Endodermal cell (in vitro differentiated cells): ENCODE results near the gene CLSTN2. TPM values are rescaled to one million over a fixed set of nuclear protein-coding genes. Genes with fewer than 3 reads are reported as not detected.
A peak's percentile ranks its signal among the peaks of the same experiment; 100 is the strongest.

Experiments
- DNase-seq: peaks from one replicate; pipeline ENCODE4 v3.0.0-alpha.2; 2017
- H3K27ac ChIP-seq: 2 replicates; pipeline ENCODE4 v1.5.1; 2013; ENCODE audit warnings: mild to moderate bottlenecking, low read depth, low read length, moderate library complexity
- H3K27me3 ChIP-seq: 2 replicates; pipeline ENCODE4 v1.6.1; 2013; ENCODE audit warnings: mild to moderate bottlenecking, low read length, moderate library complexity; ENCODE audit not compliant: insufficient read depth, control insufficient read depth, poor library complexity, severe bottlenecking
- H3K36me3 ChIP-seq: 2 replicates; pipeline ENCODE4 v1.7.0; 2013; ENCODE audit warnings: mild to moderate bottlenecking, low read length, moderate library complexity; ENCODE audit not compliant: control insufficient read depth, insufficient read depth
- H3K4me1 ChIP-seq: one replicate; pipeline ENCODE4 v1.7.0; 2013; ENCODE audit warnings: low read length; ENCODE audit not compliant: control insufficient read depth, insufficient read depth
- H3K4me3 ChIP-seq: 2 replicates; pipeline ENCODE4 v1.5.1; 2013; ENCODE audit warnings: mild to moderate bottlenecking, low read length, moderate library complexity
- H3K9ac ChIP-seq: 2 replicates; pipeline ENCODE4 v1.6.1; 2013; ENCODE audit warnings: mild to moderate bottlenecking, low read length, moderate library complexity; ENCODE audit not compliant: poor library complexity, severe bottlenecking; ENCODE audit errors: extremely low read depth
- H3K9me3 ChIP-seq: 2 replicates; pipeline ENCODE4 v1.6.1; 2013; ENCODE audit warnings: mild to moderate bottlenecking, low read length, moderate library complexity; ENCODE audit not compliant: control insufficient read depth
- H3K27ac Mint-ChIP-seq: 2 replicates; pipeline ENCODE4 v1.8.0; 2020; ENCODE audit warnings: mixed read lengths
- H3K27me3 Mint-ChIP-seq: 2 replicates; pipeline ENCODE4 v1.8.0; 2021; ENCODE audit warnings: mild to moderate bottlenecking, mixed read lengths; ENCODE audit not compliant: insufficient read depth
- H3K36me3 Mint-ChIP-seq: 2 replicates; pipeline ENCODE4 v1.8.0; 2020; ENCODE audit warnings: low read depth, mixed read lengths
- H3K4me1 Mint-ChIP-seq: 2 replicates; pipeline ENCODE4 v1.8.0; 2020; ENCODE audit warnings: mixed read lengths
- H3K4me3 Mint-ChIP-seq: 2 replicates; pipeline ENCODE4 v1.8.0; 2020; ENCODE audit warnings: mild to moderate bottlenecking, moderate library complexity, mixed read lengths
- H3K9me3 Mint-ChIP-seq: 2 replicates; pipeline ENCODE4 v1.8.0; 2020; ENCODE audit warnings: mild to moderate bottlenecking, mixed read lengths
- WGBS, 2 experiments: methylation state at CpG; one replicate each; pipeline versions ENCODE4 v1.1.5 to v1.1.7; 2013; ENCODE audit warnings: missing lambda C conversion rate in 2 of 2, mixed read lengths in 1 of 2; ENCODE audit not compliant: insufficient coverage in 1 of 2, insufficient read length in 1 of 2; 5-methylcytosine and 5-hydroxymethylcytosine counted together
- total RNA-seq, 2 donors: library from RNA; stranded (reverse); fragmentation: NEBNext Ultra II Directional in 1 of 2; extraction: Animal tissue kit (Norgen Biotek cat#: 25700) in 1 of 2; gene quantifications; 2 replicates in 1 of 2; 3 replicates in 1 of 2; pipeline ENCODE4 v1.2.1, GENCODE V29; 2021
- TF ChIP-seq, protein P1 (sequence below): fragments of 200-600 bp; sonication (generic); conservative IDR thresholded peaks from 2 replicates; pipeline ENCODE4 v1.5.0; 2021; ENCODE audit warnings: antibody characterized with exemption, mild to moderate bottlenecking

CLSTN2 gene
- total RNA-seq, 2 donors from 2014 or later: 0.13 to 0.42 TPM

DNA sequence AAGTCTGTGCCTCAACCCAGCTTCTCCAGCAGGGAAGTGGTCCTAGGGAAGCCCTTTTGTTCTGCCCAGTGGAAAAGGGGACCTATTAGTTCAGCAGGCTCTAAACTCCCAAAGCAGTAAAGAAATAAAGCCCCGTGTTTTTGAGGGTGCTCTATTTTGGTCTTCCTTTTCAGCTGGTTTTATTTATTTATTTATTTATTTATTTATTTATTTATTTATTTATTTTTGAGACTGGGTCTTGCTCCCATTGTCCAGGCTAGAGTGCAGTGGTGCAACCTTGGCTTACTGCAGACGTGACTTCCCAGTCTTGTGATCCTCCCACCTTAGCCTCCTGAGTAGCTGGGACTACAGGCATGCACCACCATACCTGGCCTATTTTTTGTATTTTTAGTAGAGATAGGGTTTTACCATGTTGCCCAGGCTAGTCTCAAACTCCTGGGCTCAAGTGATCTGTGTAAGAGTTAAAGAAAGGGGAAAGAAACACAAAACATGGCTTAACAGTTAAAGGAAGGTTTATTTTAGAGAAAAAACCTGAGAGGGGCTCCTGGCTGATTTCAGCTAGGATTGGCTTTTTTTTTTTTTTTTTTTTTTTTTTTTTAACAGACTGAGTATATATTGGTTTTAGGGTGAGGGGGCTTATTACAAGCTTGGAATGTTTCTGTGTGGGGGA is 154.6 kb downstream of the CLSTN2 start:
- no peak for DNase-seq
- Histone ChIP-seq H3K36me3 (no peaks in the 10 kb centered on the region), H3K9me3 (peaks cover 29% of the 10 kb centered on the region), H3K27ac (no peak overlapping the region), H3K4me1 (peaks cover 3% of the 10 kb centered on the region), H3K9ac (no peak overlapping the region), H3K27me3 (no peaks in the 10 kb centered on the region), H3K4me3 (peak overlapping the region; percentile 39)
- Mint-ChIP-seq H3K27ac (no peak overlapping the region), H3K4me3 (no peak overlapping the region), H3K27me3 (peaks cover 20% of the 10 kb centered on the region), H3K4me1 (peaks cover 7% of the 10 kb centered on the region), H3K9me3 (peaks cover 37% of the 10 kb centered on the region), H3K36me3 (no peaks in the 10 kb centered on the region)
- TF ChIP-seq, protein P1, sequence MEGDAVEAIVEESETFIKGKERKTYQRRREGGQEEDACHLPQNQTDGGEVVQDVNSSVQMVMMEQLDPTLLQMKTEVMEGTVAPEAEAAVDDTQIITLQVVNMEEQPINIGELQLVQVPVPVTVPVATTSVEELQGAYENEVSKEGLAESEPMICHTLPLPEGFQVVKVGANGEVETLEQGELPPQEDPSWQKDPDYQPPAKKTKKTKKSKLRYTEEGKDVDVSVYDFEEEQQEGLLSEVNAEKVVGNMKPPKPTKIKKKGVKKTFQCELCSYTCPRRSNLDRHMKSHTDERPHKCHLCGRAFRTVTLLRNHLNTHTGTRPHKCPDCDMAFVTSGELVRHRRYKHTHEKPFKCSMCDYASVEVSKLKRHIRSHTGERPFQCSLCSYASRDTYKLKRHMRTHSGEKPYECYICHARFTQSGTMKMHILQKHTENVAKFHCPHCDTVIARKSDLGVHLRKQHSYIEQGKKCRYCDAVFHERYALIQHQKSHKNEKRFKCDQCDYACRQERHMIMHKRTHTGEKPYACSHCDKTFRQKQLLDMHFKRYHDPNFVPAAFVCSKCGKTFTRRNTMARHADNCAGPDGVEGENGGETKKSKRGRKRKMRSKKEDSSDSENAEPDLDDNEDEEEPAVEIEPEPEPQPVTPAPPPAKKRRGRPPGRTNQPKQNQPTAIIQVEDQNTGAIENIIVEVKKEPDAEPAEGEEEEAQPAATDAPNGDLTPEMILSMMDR: no peak
- WGBS, 2 experiments: 97 to 100% methylated on average over 1 to 2 of the region's 2 CpGs

- peaks cover 29% of the 10 kb centered on the region for H3K9me3 ChIP-seq
- H3K9ac ChIP-seq: no peak overlapping the region
- H3K27ac Mint-ChIP-seq: no peak overlapping the region
- TF ChIP-seq, protein P1: no peak
- no peak overlapping the region for H3K4me3 Mint-ChIP-seq
- peaks cover 13% of the 10 kb centered on the region for H3K4me1 Mint-ChIP-seq
- WGBS, 2 experiments: 90 to 100% methylated on average over 1 to 3 of the region's 3 CpGs
- H3K9me3 Mint-ChIP-seq: peaks cover 37% of the 10 kb centered on the region
- H3K27ac ChIP-seq: no peak overlapping the region
- H3K36me3 Mint-ChIP-seq: no peaks in the 10 kb centered on the region
- no peak overlapping the region for H3K4me3 ChIP-seq
- H3K4me1 ChIP-seq: peaks cover 8% of the 10 kb centered on the region
- H3K27me3 ChIP-seq: no peaks in the 10 kb centered on the region
- H3K36me3 ChIP-seq: no peaks in the 10 kb centered on the region
- no peak for DNase-seq
- H3K27me3 Mint-ChIP-seq: peaks cover 15% of the 10 kb centered on the region
Measured at GRCh38 chr3:140091143-140091542, 156.2 kb downstream of the CLSTN2 start.

GRCh38 chr3:140092848-140093536 is 158.0 kb downstream of the CLSTN2 start:
- no peaks in the 10 kb centered on the region for H3K36me3 Mint-ChIP-seq
- H3K4me3 ChIP-seq: no peak overlapping the region
- peaks cover 29% of the 10 kb centered on the region for H3K9me3 ChIP-seq
- 66 to 77% methylated on average over 4 to 8 of the region's 8 CpGs for WGBS, 2 experiments
- no peak overlapping the region for H3K9ac ChIP-seq
- peaks cover 27% of the 10 kb centered on the region for H3K9me3 Mint-ChIP-seq
- no peaks in the 10 kb centered on the region for H3K27me3 ChIP-seq
- no peaks in the 10 kb centered on the region for H3K36me3 ChIP-seq
- H3K4me3 Mint-ChIP-seq: no peak overlapping the region
- TF ChIP-seq, protein P1: peak; percentile 76
- peaks cover 12% of the 10 kb centered on the region for H3K4me1 ChIP-seq
- DNase-seq: peak; percentile 56
- no peak overlapping the region for H3K27ac ChIP-seq
- H3K27ac Mint-ChIP-seq: no peak overlapping the region
- H3K27me3 Mint-ChIP-seq: peaks cover 12% of the 10 kb centered on the region
- H3K4me1 Mint-ChIP-seq: peaks cover 16% of the 10 kb centered on the region
